GM23338 (cell line): ENCODE results near the gene KCNB1.

ENCODE experiments used
- CREB1 ChIP-seq: fragments of 250-450 bp; sonication (Bioruptor Pico); IDR thresholded peaks from 2 replicates; pipeline ENCODE4 v1.5.0; 2020; ENCODE audit warnings: low read depth, mild to moderate bottlenecking, moderate library complexity
- ETS1 ChIP-seq: IDR thresholded peaks from 2 replicates; pipeline ENCODE4 v1.6.1; 2016; ENCODE audit warnings: antibody characterized with exemption
- EZH2 ChIP-seq: fragments of 200-600 bp; sonication (generic); IDR thresholded peaks from one replicate; pipeline ENCODE4 v1.8.0; 2017; ENCODE audit warnings: antibody characterized with exemption, mild to moderate bottlenecking, low read depth; ENCODE audit not compliant: unreplicated experiment
- EZH2phosphoT487 ChIP-seq: fragments of 200-600 bp; sonication (generic); IDR thresholded peaks from one replicate; pipeline ENCODE4 v1.8.1; 2018; ENCODE audit warnings: antibody characterized with exemption; ENCODE audit not compliant: unreplicated experiment
- POLR2AphosphoS5 ChIP-seq: IDR thresholded peaks from 2 replicates; pipeline ENCODE4 v1.6.1; 2016; ENCODE audit warnings: antibody characterized with exemption, low read depth
- REST ChIP-seq: IDR thresholded peaks from one replicate; pipeline ENCODE4 v1.6.1; 2018; ENCODE audit warnings: antibody characterized with exemption; ENCODE audit not compliant: unreplicated experiment
- STAT1 ChIP-seq: IDR thresholded peaks from one replicate; pipeline ENCODE4 v1.6.1; 2016; ENCODE audit warnings: antibody characterized with exemption; ENCODE audit not compliant: unreplicated experiment
- ZNF114 ChIP-seq: fragments of 250-450 bp; sonication (Bioruptor Pico); IDR thresholded peaks from 2 replicates; pipeline ENCODE4 v1.5.0; 2020; ENCODE audit warnings: mild to moderate bottlenecking, moderate library complexity
- TF ChIP-seq, protein P1 (sequence below), 2 experiments: fragments of 200-600 bp in 1 of 2; sonication (generic) in 1 of 2; conservative IDR thresholded peaks; 2 replicates each; pipeline versions ENCODE4 v1.5.1 to v1.6.1; 2016 to 2017; ENCODE audit warnings: antibody characterized with exemption in 2 of 2, low read depth in 2 of 2, mild to moderate bottlenecking in 2 of 2, moderate library complexity in 1 of 2

- no peak for TF ChIP-seq REST
- TF ChIP-seq EZH2: no peak
- TF ChIP-seq, protein P1, sequence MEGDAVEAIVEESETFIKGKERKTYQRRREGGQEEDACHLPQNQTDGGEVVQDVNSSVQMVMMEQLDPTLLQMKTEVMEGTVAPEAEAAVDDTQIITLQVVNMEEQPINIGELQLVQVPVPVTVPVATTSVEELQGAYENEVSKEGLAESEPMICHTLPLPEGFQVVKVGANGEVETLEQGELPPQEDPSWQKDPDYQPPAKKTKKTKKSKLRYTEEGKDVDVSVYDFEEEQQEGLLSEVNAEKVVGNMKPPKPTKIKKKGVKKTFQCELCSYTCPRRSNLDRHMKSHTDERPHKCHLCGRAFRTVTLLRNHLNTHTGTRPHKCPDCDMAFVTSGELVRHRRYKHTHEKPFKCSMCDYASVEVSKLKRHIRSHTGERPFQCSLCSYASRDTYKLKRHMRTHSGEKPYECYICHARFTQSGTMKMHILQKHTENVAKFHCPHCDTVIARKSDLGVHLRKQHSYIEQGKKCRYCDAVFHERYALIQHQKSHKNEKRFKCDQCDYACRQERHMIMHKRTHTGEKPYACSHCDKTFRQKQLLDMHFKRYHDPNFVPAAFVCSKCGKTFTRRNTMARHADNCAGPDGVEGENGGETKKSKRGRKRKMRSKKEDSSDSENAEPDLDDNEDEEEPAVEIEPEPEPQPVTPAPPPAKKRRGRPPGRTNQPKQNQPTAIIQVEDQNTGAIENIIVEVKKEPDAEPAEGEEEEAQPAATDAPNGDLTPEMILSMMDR (conservative IDR thresholded peaks at IDR 0.05; ENCODE audit: low read depth in 2 of 2): no peak
- TF ChIP-seq POLR2AphosphoS5: no peak
- no peak for TF ChIP-seq EZH2phosphoT487
- TF ChIP-seq CREB1 (CRISPR knock-in tag): no peak
- no peak for TF ChIP-seq ZNF114 (CRISPR knock-in tag)
- no peak for TF ChIP-seq ETS1
- TF ChIP-seq STAT1: no peak
Measured at GRCh38 chr20:49485563-49485962, 3.1 kb upstream of the KCNB1 start.
